Measurements from ENCODE around the gene C6orf136. TPM values are rescaled to one million over a fixed set of nuclear protein-coding genes. Genes with fewer than 3 reads are reported as not detected.

The C6orf136 gene
- total and polyA plus RNA-seq, 4 donors, result 5.1 to 26.0 (median 13.3) TPM

DNA sequence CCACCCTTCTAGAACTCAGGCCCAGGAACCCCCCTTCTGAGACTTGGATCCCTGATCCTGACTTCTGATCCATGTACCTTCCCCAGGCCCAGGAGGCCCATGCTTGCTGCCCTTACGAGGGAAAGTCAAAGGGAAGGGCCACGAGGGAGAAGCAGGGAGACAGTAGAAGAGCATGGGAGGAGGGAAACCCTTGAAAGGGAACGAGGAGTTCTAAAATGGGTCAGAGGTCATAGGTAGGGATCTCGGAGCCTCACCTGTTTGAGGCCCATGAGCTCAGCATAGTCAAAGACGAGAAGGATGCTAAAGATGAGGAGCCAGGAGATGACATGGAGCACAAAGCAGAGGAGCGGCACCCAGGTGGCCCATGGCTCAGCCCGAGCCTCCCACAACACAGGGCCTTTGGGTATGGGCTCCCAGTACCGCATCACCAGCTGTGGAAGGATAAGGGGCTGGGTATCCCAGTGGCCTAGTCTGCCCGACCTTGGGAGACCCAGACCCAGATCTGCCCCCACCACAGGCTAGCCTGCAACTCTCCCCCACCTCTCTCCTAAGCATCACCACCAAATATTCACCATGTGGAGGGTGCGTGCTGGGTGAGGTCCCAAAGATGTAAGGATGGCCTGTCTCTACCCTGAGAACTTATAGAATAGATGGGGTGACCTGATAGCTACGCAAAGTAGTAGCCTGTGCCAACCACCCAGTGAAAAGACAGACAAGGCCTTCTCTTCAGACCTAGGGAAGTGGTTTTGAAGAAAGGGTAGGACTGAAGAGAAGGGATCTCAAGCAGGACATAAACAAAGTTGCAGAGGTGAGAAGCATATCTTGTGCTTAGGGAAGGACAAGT, 42.3 kb downstream of the C6orf136 start:
- Histone ChIP-seq H3K36me3 (ENCODE audit: control insufficient read depth in 4 of 4, insufficient read depth in 4 of 4, low read length in 4 of 4) (peaks cover 0 to 9% (median 2%) of the 10 kb centered on the region in 4 donors), H3K27ac (ENCODE audit: low read depth in 1 of 2, low read length in 1 of 2) (peak overlapping the region in 1 of 2 donors; percentile 98), H3K4me1 (ENCODE audit: control insufficient read depth in 5 of 5, insufficient read depth in 5 of 5, low read length in 5 of 5) (peaks cover 0 to 55% (median 24%) of the 10 kb centered on the region in 5 donors), H3K27me3 (ENCODE audit: control insufficient read depth in 3 of 3, insufficient read depth in 3 of 3, low read length in 2 of 3) (no peaks in the 10 kb centered on the region), H3K9ac (ENCODE audit: insufficient read depth in 1 of 2, low read length in 2 of 2) (no peak overlapping the region), H3K4me3 (no peak overlapping the region), H3K9me3 (ENCODE audit: control insufficient read depth in 4 of 4, insufficient read depth in 3 of 4, low read length in 3 of 4) (no peaks in the 10 kb centered on the region)
- TF ChIP-seq, protein P1, sequence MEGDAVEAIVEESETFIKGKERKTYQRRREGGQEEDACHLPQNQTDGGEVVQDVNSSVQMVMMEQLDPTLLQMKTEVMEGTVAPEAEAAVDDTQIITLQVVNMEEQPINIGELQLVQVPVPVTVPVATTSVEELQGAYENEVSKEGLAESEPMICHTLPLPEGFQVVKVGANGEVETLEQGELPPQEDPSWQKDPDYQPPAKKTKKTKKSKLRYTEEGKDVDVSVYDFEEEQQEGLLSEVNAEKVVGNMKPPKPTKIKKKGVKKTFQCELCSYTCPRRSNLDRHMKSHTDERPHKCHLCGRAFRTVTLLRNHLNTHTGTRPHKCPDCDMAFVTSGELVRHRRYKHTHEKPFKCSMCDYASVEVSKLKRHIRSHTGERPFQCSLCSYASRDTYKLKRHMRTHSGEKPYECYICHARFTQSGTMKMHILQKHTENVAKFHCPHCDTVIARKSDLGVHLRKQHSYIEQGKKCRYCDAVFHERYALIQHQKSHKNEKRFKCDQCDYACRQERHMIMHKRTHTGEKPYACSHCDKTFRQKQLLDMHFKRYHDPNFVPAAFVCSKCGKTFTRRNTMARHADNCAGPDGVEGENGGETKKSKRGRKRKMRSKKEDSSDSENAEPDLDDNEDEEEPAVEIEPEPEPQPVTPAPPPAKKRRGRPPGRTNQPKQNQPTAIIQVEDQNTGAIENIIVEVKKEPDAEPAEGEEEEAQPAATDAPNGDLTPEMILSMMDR (IDR thresholded peaks at IDR 0.05; ENCODE audit: control extremely low read depth, extremely low read depth), result no peak
- no peak for ATAC-seq (ENCODE audit: insufficient read depth, low FRiP score)
- no peak for DNase-seq
- 91 to 95% methylated on average over 11 of the region's 11 CpGs for WGBS, 2 donors

DNA sequence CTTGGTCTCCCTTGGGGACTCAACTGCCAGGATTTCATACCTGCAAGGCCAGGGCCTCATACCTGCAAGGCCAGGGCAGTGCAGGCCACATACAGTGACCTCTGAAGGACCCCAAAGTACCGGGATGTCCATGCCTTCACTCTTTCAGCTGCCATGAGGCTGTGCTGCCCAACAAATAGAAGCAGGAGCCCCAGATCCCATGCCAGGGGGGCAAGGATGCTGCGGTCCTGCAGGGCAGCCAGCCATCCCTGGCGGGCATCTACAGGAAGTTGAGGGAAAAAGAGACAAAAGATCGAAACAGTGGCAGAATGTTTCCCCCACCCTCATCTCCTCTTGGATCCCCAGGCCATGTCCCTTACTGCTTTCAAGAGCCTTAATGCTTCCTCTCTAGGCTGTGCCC, 43.1 kb downstream of the C6orf136 start:
- H3K27ac ChIP-seq (ENCODE audit: low read depth in 1 of 2, low read length in 1 of 2), result peak overlapping the region; percentile 81 to 82
- H3K4me1 ChIP-seq (ENCODE audit: control insufficient read depth in 5 of 5, insufficient read depth in 5 of 5, low read length in 5 of 5), result peaks cover 0 to 50% (median 21%) of the 10 kb centered on the region in 5 donors
- DNase-seq, result no peak
- peak overlapping the region; percentile 19 for H3K4me3 ChIP-seq
- no peaks in the 10 kb centered on the region for H3K9me3 ChIP-seq (ENCODE audit: control insufficient read depth in 4 of 4, insufficient read depth in 3 of 4, low read length in 3 of 4)
- WGBS, 2 donors, result 22 to 36% methylated on average over 4 of the region's 4 CpGs
- H3K36me3 ChIP-seq (ENCODE audit: control insufficient read depth in 4 of 4, insufficient read depth in 4 of 4, low read length in 4 of 4), result peaks cover 0 to 7% (median 1%) of the 10 kb centered on the region in 4 donors
- no peak for ATAC-seq (ENCODE audit: insufficient read depth, low FRiP score)
- peak overlapping the region in 1 of 2 donors; percentile 71 for H3K9ac ChIP-seq (ENCODE audit: insufficient read depth in 1 of 2, low read length in 2 of 2)
- TF ChIP-seq, protein P1 (IDR thresholded peaks at IDR 0.05; ENCODE audit: control extremely low read depth, extremely low read depth), result no peak
- no peaks in the 10 kb centered on the region for H3K27me3 ChIP-seq (ENCODE audit: control insufficient read depth in 3 of 3, insufficient read depth in 3 of 3, low read length in 2 of 3)

DNA sequence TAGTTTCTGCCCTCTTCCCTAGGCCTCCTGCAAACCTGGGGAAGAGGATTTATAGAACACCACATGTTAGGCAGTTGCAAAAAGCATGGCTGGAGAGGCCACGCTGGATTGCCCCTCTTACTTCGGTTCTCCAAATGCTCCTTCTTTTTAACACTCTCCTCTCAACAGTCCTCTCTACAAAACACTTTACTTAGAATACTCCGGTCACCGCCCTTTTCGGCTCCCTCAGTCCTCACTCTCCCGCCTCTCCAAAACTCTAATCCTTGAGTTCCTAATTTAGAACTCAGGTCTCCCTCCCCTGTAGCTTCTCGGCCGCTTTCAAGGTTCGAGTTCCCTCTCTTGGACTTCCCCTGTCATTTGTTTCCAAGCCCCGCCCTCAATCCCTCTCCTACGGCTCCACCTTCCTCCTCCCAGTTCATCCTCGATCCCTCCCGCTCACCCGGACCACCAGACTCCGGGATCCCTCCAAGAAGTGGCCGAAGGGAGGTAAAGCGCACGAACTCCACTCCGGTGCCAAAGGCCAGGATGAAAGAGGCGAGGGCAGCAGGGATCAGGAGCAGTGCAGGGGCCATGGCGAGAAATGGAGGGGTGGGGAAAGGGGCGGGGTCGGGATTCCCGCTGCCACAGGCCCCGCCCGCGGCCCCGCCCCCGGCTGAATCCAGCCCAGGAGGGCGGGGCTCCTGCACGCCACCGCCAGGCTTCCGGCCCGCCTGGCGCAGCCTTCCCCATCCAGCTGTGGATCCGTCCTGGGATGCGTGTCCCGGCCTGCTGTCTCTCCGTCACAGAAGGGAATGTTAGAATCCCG, 43.7 kb downstream of the C6orf136 start, which contains the start of gene NRM:
Gene NRM, minus strand, starts transcription at position 582 of the 805 bp plus-strand sequence. Its CDS starts 10 bp downstream, at position 572.
- peaks cover 0 to 43% (median 18%) of the 10 kb centered on the region in 5 donors for H3K4me1 ChIP-seq (ENCODE audit: control insufficient read depth in 5 of 5, insufficient read depth in 5 of 5, low read length in 5 of 5)
- 1% methylated on average over 34 to 40 of the region's 40 CpGs for WGBS, 2 donors
- no peaks in the 10 kb centered on the region for H3K27me3 ChIP-seq (ENCODE audit: control insufficient read depth in 3 of 3, insufficient read depth in 3 of 3, low read length in 2 of 3)

More for the DNA sequence above, 43.7 kb downstream of the C6orf136 start, which contains the start of gene NRM:
- H3K27ac ChIP-seq (ENCODE audit: low read depth in 1 of 2, low read length in 1 of 2), result peak within 1 kb of the TSS; percentile 81 to 82
- TF ChIP-seq, protein P1 (IDR thresholded peaks at IDR 0.05; ENCODE audit: control extremely low read depth, extremely low read depth), result no peak
- no peaks in the 10 kb centered on the region for H3K9me3 ChIP-seq (ENCODE audit: control insufficient read depth in 4 of 4, insufficient read depth in 3 of 4, low read length in 3 of 4)
- DNase-seq (peak; percentile 94 to 95 (median 94)), ATAC-seq (ENCODE audit: insufficient read depth, low FRiP score) (peak; percentile 45)
- peak within 1 kb of the TSS; percentile 50 for H3K4me3 ChIP-seq
- peaks cover 0 to 2% (median under 1%) of the 10 kb centered on the region in 4 donors for H3K36me3 ChIP-seq (ENCODE audit: control insufficient read depth in 4 of 4, insufficient read depth in 4 of 4, low read length in 4 of 4)
- H3K9ac ChIP-seq (ENCODE audit: insufficient read depth in 1 of 2, low read length in 2 of 2), result peak within 1 kb of the TSS in 1 of 2 donors; percentile 84

Data from lung (tissue), 12 donors.